Muscle of leg (tissue), 11 donors: ENCODE data around the gene PTX3. TPM values are rescaled to one million over a fixed set of nuclear protein-coding genes. Genes with fewer than 3 reads are reported as not detected.

Source experiments
- DNase-seq: peaks from one replicate; pipeline ENCODE4 v3.0.0; 2013
- H3K27ac ChIP-seq: one replicate; pipeline ENCODE4 v1.5.1; 2013; ENCODE audit warnings: mild to moderate bottlenecking, low read length, control low read depth
- H3K27me3 ChIP-seq: one replicate; pipeline ENCODE4 v1.6.1; 2013; ENCODE audit warnings: low read length; ENCODE audit not compliant: control insufficient read depth, insufficient read depth
- H3K36me3 ChIP-seq: one replicate; pipeline ENCODE4 v1.6.1; 2013; ENCODE audit warnings: low read length; ENCODE audit not compliant: control insufficient read depth, insufficient read depth
- H3K4me1 ChIP-seq: one replicate; pipeline ENCODE4 v1.6.1; 2013; ENCODE audit warnings: low read length; ENCODE audit not compliant: control insufficient read depth, insufficient read depth
- H3K4me3 ChIP-seq: one replicate; pipeline ENCODE4 v1.5.1; 2013; ENCODE audit warnings: low read length, control low read depth
- H3K9me3 ChIP-seq: replicated peaks from 2 replicates; pipeline ENCODE4 v1.6.1; 2013; ENCODE audit warnings: low read depth, low read length; ENCODE audit not compliant: control insufficient read depth
- WGBS: methylation state at CpG from one replicate; pipeline ENCODE4 v1.1.5; 2013; ENCODE audit warnings: missing lambda C conversion rate; ENCODE audit not compliant: insufficient coverage; 5-methylcytosine and 5-hydroxymethylcytosine counted together
- polyA plus RNA-seq, 8 donors: library from polyadenylated mRNA; unstranded; fragments of 120-200 nt; gene quantifications; one replicate each; pipeline versions ENCODE4 v1.2.1 to v1.2.3, GENCODE V29; 2013; ENCODE audit warnings: inconsistent platforms in 1 of 8, low replicate concordance in 1 of 8; ENCODE audit not compliant: insufficient read length in 8 of 8, insufficient read depth in 1 of 8
- total RNA-seq: library from RNA; stranded (reverse); fragments of 120-200 nt; gene quantifications from one replicate; pipeline ENCODE4 v1.2.4, GENCODE V29; 2013

PTX3 gene
- total and polyA plus RNA-seq, 9 donors: 5.2 to 12.7 (median 6.8) TPM

DNA sequence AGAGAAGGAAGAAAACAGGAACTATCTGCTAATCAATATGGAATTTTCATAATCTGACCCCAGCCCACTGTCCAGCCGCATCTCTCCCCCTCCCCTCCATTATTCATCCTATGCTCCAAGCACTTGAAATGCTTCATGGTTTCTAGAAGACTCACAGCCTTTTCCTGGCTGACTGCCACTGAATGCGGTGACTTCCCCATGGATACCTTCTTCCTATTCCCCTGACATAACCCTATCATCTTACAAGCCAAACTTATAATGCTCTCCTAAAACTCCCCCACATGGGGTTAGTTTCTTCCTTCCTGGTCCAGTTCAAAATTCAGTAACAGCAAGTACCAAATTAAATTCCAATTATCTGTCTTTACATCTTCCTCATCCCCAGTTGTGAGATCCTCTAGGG, 31.2 kb upstream of the PTX3 start:
- no peaks in the 10 kb centered on the region for H3K4me1 ChIP-seq
- H3K4me3 ChIP-seq: no peak overlapping the region
- no peaks in the 10 kb centered on the region for H3K27me3 ChIP-seq
- no peak overlapping the region for H3K27ac ChIP-seq
- WGBS: 47% methylated on average over 2 of the region's 2 CpGs
- no peak for DNase-seq
- no peaks in the 10 kb centered on the region for H3K9me3 ChIP-seq
- no peaks in the 10 kb centered on the region for H3K36me3 ChIP-seq

DNA sequence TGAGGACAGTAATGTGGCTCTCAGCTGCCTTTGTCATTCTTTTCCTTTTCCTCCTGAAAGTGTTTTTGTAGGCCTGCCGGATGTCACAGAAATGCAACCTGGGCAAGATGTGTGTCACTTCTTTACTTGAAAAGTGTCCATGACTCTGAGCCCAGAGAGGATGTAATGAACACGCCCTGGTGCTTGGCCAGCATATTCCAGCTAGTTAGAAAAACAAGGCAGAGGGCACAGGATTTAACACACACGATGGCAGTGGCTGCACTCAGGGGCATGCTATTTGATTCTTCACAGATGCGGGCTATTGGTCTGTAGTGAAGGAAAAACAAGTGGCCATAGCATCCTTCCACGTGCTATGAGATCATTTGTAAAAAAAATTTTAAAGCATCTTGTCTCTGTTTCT, 30.3 kb upstream of the PTX3 start:
- H3K4me3 ChIP-seq: no peak overlapping the region
- H3K9me3 ChIP-seq: no peaks in the 10 kb centered on the region
- no peak overlapping the region for H3K27ac ChIP-seq
- DNase-seq: no peak
- H3K4me1 ChIP-seq: no peaks in the 10 kb centered on the region
- H3K36me3 ChIP-seq: no peaks in the 10 kb centered on the region
- 57% methylated on average over 4 of the region's 5 CpGs for WGBS
- H3K27me3 ChIP-seq: no peaks in the 10 kb centered on the region

DNA sequence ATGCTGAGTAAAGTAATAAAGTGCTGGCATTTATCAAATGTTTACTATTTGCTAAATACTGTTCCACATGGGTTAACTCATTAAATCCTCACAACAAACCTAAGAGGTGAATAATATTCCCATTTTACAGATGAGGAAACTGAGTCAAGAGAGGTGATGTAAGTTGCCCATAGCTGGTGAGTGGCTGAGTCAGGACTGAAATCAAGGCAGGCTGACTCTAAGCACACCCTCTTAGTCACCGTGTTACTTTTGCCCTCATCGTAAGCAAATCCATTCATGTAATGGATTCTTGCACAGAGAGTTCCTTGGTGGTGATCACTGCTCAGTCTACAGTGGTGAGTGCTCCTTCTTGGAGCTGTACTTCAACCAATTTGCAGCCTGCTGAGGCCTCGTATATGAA, 28.9 kb upstream of the PTX3 start:
- WGBS: 86% methylated on average over 2 of the region's 3 CpGs
- Histone ChIP-seq H3K36me3 (no peaks in the 10 kb centered on the region), H3K4me3 (no peak overlapping the region), H3K4me1 (no peaks in the 10 kb centered on the region), H3K9me3 (no peaks in the 10 kb centered on the region), H3K27me3 (no peaks in the 10 kb centered on the region), H3K27ac (no peak overlapping the region)
- DNase-seq: no peak

DNA sequence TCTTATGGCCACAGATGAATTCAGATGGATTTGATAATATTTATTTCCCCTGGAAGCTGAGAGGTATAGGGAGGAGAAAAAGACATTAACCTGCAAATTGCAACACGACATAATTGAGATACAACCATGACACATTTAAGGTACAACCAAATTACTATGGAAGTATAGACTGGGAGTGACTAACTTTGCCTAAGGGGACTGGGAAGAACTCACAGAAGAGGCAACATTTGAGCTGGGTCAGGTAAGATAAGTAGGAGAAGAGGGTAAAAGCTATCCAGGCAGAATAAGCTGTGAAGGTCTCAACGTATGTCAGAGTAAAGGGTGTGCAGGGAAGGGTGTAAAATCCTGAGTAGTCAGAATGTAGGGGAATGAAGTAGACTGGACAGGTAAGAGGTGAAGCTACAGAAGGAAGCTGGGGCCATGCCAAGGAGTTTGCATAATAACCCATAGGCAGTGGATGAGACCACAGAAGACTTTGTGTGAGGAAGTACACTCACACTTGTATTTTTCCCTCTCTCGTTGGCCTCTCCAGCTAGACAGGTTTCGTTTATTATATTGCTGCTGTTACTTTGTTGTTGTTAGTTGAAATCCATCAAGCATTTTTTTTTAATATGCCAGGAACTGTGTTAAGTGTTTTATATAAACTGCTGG, 28.0 kb upstream of the PTX3 start:
- no peaks in the 10 kb centered on the region for H3K4me1 ChIP-seq
- H3K9me3 ChIP-seq: no peaks in the 10 kb centered on the region
- H3K36me3 ChIP-seq: no peaks in the 10 kb centered on the region
- no peak overlapping the region for H3K4me3 ChIP-seq
- H3K27ac ChIP-seq: no peak overlapping the region
- H3K27me3 ChIP-seq: no peaks in the 10 kb centered on the region
- DNase-seq: no peak
- WGBS: 73% methylated on average over 1 of the region's 4 CpGs

DNA sequence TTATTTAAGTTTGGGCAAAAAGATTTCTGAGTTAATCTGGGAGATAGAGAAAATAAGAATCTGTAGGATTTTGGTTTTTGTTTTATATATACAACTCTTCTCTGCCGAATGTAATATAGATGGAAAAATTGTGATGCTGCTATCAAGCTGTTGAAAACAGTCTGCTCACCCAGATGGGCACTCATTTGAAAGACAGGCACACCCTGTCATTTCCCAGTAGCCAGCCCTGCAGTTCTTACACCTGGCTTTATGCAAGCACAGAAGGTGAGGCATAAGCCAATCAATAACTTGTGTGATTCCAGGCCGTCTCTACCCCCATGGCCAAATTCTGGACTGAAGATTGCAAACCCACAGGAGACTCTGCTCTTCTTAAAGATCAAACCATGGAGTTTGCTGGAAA, 27.1 kb upstream of the PTX3 start:
- Histone ChIP-seq H3K27ac (no peak overlapping the region), H3K9me3 (no peaks in the 10 kb centered on the region), H3K4me1 (no peaks in the 10 kb centered on the region), H3K4me3 (no peak overlapping the region), H3K27me3 (no peaks in the 10 kb centered on the region), H3K36me3 (no peaks in the 10 kb centered on the region)
- WGBS: no CpG with 5 or more reads among the region's 2 CpGs
- DNase-seq: no peak

DNA sequence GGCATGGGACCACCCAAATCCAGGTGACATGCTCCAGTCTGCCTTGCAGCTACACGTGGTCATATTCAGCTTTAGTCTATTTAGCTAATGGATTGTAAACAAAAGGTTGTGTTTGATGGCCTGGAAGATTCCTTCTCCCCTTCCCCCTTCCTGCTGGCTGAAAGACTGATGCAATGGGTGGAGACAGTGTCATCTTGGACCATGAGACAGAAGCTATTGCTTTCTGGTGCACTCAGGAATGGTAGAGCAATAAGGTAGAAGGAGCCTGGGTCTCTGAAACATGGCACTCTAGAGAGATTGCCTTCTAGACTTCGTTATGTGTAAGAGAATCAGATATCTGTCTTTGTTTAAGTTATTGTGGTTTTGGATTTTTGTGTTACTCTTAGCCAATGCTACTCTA, 25.7 kb upstream of the PTX3 start:
- H3K27ac ChIP-seq: no peak overlapping the region
- no peaks in the 10 kb centered on the region for H3K9me3 ChIP-seq
- no peaks in the 10 kb centered on the region for H3K4me1 ChIP-seq
- H3K27me3 ChIP-seq: no peaks in the 10 kb centered on the region
- H3K4me3 ChIP-seq: no peak overlapping the region
- no CpG with 5 or more reads among the region's 2 CpGs for WGBS
- H3K36me3 ChIP-seq: no peaks in the 10 kb centered on the region
- DNase-seq: no peak

DNA sequence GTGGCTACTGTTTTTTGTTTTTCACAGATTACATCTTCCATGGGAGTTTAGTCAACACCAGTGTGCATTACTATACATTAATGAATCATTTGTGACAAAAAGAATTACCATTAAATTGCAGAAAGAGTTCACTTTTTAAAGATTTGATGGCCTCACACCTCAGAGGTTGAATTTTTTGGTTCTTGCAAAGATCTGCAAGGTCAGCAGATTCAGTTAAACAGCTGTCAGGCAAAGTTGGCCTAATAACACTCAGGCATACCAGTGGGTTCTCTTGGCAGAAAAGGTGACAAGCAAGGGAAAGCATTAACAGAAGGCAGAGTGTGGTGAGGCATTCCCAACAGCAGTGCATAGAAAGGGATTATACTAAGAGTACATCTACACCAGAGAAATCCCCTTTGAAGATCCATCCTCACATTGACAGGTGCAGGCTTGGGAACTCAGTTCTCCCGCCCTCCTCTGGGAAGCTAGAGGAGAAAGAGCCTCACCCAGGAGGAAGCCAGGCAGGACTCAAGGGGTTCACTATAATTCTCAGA, 24.3 kb upstream of the PTX3 start:
- no peaks in the 10 kb centered on the region for H3K4me1 ChIP-seq
- no peak overlapping the region for H3K27ac ChIP-seq
- H3K9me3 ChIP-seq: no peaks in the 10 kb centered on the region
- H3K27me3 ChIP-seq: no peaks in the 10 kb centered on the region
- no peak overlapping the region for H3K4me3 ChIP-seq
- no peaks in the 10 kb centered on the region for H3K36me3 ChIP-seq
- DNase-seq: peak; percentile 34
- WGBS: no CpG with 5 or more reads among the region's 1 CpG

DNA sequence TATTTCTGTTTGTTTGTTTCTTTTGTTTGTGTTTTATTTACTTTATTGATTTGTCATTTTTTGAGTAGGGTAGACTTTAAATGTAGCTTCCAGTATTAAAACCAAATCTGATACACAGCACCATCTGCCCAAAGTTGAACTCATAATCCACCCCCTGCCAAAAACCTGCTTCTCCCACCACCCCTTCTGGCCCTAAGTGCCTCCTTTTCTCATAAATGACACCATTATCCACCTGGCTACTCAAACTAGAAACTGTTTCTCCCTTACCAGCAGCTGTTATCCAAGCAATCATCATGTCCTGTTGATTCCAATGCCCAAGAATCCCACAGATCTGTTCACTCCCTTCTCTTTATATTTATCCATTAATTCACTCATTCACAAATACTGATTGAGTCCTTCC, 21.8 kb upstream of the PTX3 start:
- no peaks in the 10 kb centered on the region for H3K9me3 ChIP-seq
- no peak for DNase-seq
- H3K27me3 ChIP-seq: no peaks in the 10 kb centered on the region
- no peaks in the 10 kb centered on the region for H3K4me1 ChIP-seq
- H3K36me3 ChIP-seq: no peaks in the 10 kb centered on the region
- no peak overlapping the region for H3K27ac ChIP-seq
- no peak overlapping the region for H3K4me3 ChIP-seq

DNA sequence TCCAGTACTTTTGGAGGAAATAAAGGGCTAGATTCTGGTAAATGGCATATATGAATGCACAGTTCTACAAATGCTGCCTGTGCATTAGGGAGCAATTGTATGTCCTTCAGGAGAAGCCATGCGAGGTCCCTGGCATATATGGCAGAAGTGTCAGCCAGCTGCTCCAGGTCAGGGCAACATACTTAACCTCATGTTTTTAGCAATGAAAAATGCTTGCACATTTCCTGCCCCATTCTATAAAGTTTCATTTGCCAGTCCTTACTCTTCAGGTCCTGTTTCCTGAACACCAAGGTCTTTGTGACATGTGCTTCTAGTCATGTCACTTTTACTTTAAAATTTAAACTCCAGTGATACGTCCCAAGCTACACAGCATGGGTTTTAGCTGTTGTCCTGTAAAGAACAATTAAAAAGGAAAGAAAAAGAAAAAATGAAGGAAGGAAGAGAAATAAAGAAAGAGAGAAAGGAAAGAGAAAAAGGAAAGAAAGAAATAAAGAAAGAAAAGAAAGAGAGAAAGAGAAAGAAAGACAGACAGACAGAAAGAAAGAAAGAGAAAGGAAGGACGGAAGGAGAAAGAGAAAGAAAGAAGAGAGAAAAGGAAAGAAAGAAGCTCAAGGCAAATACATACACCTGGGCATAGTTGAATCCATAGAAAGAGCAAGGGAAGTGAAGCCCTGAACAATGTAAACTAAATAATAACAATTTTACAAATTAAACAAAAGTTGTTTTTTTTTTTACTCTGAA, 20.1 kb upstream of the PTX3 start:
- Histone ChIP-seq H3K27me3 (no peaks in the 10 kb centered on the region), H3K27ac (no peak overlapping the region), H3K4me3 (no peak overlapping the region), H3K4me1 (no peaks in the 10 kb centered on the region), H3K9me3 (no peaks in the 10 kb centered on the region), H3K36me3 (no peaks in the 10 kb centered on the region)
- no CpG with 5 or more reads among the region's 3 CpGs for WGBS
- DNase-seq: no peak

DNA sequence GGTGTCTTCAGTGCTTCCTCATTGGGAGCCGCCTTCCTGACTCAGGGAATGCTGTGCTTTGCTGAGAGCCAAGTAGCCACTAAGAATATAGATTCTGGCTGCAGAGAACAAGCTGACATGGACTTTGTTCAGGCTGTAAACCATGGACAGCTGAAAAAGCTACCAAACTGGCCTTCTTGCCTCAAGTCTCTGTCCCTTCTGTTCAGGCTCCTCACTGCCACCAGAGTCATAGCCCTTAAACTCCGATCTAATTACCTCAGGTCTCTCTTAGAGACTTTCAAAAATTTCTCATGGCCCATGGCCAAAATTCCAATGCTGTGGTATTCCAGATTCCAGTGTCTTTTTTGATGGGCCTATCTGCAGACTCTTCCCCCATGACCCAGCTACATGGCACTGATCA, 19.4 kb upstream of the PTX3 start:
- Histone ChIP-seq H3K4me1 (no peaks in the 10 kb centered on the region), H3K27me3 (no peaks in the 10 kb centered on the region), H3K4me3 (no peak overlapping the region), H3K27ac (no peak overlapping the region), H3K36me3 (no peaks in the 10 kb centered on the region), H3K9me3 (no peaks in the 10 kb centered on the region)
- 67% methylated on average over 2 of the region's 2 CpGs for WGBS
- no peak for DNase-seq
